Ishikawa (cell line): ENCODE results near the gene ADRB2.

Source experiments
- CEBPB ChIP-seq: IDR thresholded peaks from 2 replicates; pipeline ENCODE4 v1.6.1; 2012
- CREB1 ChIP-seq: IDR thresholded peaks from 2 replicates; pipeline ENCODE4 v1.6.1; 2012; ENCODE audit warnings: low read depth
- EGR1 ChIP-seq: IDR thresholded peaks from 2 replicates; pipeline ENCODE4 v1.6.1; 2012
- EP300 ChIP-seq: IDR thresholded peaks from 2 replicates; pipeline ENCODE4 v1.6.1; 2012; ENCODE audit warnings: borderline replicate concordance
- FOXM1 ChIP-seq: IDR thresholded peaks from 2 replicates; pipeline ENCODE4 v1.6.1; 2012; ENCODE audit warnings: low read depth, borderline replicate concordance
- MAX ChIP-seq: IDR thresholded peaks from 2 replicates; pipeline ENCODE4 v1.6.1; 2012
- NFIC ChIP-seq: IDR thresholded peaks from 2 replicates; pipeline ENCODE4 v1.6.1; 2012
- RAD21 ChIP-seq: IDR thresholded peaks from 2 replicates; pipeline ENCODE4 v1.6.1; 2012; ENCODE audit warnings: low read depth
- REST ChIP-seq: IDR thresholded peaks from 2 replicates; pipeline ENCODE4 v1.6.1; 2012; ENCODE audit warnings: low read depth, mild to moderate bottlenecking
- TAF1 ChIP-seq: IDR thresholded peaks from 2 replicates; pipeline ENCODE4 v1.6.1; 2012; ENCODE audit warnings: low read depth, mild to moderate bottlenecking
- TCF12 ChIP-seq: IDR thresholded peaks from 2 replicates; pipeline ENCODE4 v1.6.1; 2012; ENCODE audit warnings: low read depth
- TEAD4 ChIP-seq: IDR thresholded peaks from 2 replicates; pipeline ENCODE4 v1.6.1; 2012
- YY1 ChIP-seq: IDR thresholded peaks from 2 replicates; pipeline ENCODE4 v1.6.1; 2012; ENCODE audit warnings: low read depth
- ZBTB7A ChIP-seq: IDR thresholded peaks from 2 replicates; pipeline ENCODE4 v1.6.1; 2012; ENCODE audit warnings: low read depth
- TF ChIP-seq, protein P1 (sequence below): IDR thresholded peaks from 2 replicates; pipeline ENCODE4 v1.6.1; 2012

ADRB2 gene

GRCh38 chr5:148848393-148849031 is 22.1 kb downstream of the ADRB2 start:
- TF ChIP-seq RAD21 = no peak
- no peak for TF ChIP-seq TEAD4
- no peak for TF ChIP-seq MAX
- no peak for TF ChIP-seq FOXM1
- no peak for TF ChIP-seq CEBPB
- no peak for TF ChIP-seq TCF12
- no peak for TF ChIP-seq EP300
- TF ChIP-seq TAF1 = no peak
- TF ChIP-seq REST = no peak
- no peak for TF ChIP-seq CREB1
- TF ChIP-seq, protein P1, sequence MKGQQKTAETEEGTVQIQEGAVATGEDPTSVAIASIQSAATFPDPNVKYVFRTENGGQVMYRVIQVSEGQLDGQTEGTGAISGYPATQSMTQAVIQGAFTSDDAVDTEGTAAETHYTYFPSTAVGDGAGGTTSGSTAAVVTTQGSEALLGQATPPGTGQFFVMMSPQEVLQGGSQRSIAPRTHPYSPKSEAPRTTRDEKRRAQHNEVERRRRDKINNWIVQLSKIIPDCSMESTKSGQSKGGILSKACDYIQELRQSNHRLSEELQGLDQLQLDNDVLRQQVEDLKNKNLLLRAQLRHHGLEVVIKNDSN = no peak
- no peak for TF ChIP-seq YY1
- no peak for TF ChIP-seq ZBTB7A
- TF ChIP-seq NFIC = no peak

- TF ChIP-seq RAD21 = no peak
- no peak for TF ChIP-seq CREB1
Observed at GRCh38 chr5:148849461-148849860, 23.1 kb downstream of the ADRB2 start.

DNA sequence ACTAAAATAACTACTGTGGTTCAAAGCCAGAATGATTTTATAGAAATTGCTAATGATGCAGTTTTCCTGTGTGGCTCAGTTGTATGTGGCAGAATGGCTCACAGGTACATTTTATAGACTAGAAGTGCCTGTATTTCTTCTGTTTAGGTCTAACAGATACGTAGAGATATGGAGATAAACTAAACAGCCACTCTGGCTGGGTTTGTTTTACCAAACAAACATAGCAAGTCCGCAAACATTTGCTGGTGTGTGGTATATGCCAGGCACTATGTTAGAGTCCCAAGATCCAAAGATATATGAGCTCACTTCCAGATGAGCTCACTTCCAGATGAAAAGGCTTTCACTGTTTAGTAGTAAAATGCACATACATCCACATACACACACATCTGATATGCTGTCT is 24.4 kb downstream of the ADRB2 start:
- TF ChIP-seq MAX (no peak), TCF12 (no peak), REST (no peak), FOXM1 (no peak), EGR1 (no peak), ZBTB7A (no peak), CEBPB (no peak), TAF1 (no peak), YY1 (no peak), EP300 (no peak), TEAD4 (no peak), CREB1 (no peak), RAD21 (no peak), NFIC (no peak)
- TF ChIP-seq, protein P1 = no peak

GRCh38 chr5:148853868-148854267 is 27.5 kb downstream of the ADRB2 start:
- no peak for TF ChIP-seq FOXM1
- no peak for TF ChIP-seq CEBPB
- no peak for TF ChIP-seq ZBTB7A
- no peak for TF ChIP-seq TCF12
- no peak for TF ChIP-seq EGR1
- no peak for TF ChIP-seq CREB1
- TF ChIP-seq RAD21 = no peak
- no peak for TF ChIP-seq EP300
- TF ChIP-seq YY1 = no peak
- no peak for TF ChIP-seq TAF1
- TF ChIP-seq TEAD4 = no peak
- no peak for TF ChIP-seq MAX
- TF ChIP-seq NFIC = no peak
- TF ChIP-seq REST = no peak
- TF ChIP-seq, protein P1 = no peak
